CD4-positive, CD25-positive, alpha-beta regulatory T cell (primary cell): ENCODE measurements around the gene RPTOR. TPM values are rescaled to one million over a fixed set of nuclear protein-coding genes. Genes with fewer than 3 reads are reported as not detected.
A peak's percentile ranks its signal among the peaks of the same experiment; 100 is the strongest.

Experiments used
- ATAC-seq, 2 donors: fragments of 150-1000 bp; cut with Tn5 transposase; one replicate each; pipeline ENCODE4 v1.10.0; 2021; ENCODE audit warnings: low read depth in 2 of 2, moderate number of reproducible peaks in 2 of 2, moderate library complexity in 1 of 2
- DNase-seq, 3 donors: peaks; one replicate each; pipeline versions ENCODE4 v3.0.0 to v3.0.0-alpha.2; 2012 to 2022; ENCODE audit warnings: mixed read lengths in 1 of 3
- H3K27ac ChIP-seq: one replicate; pipeline ENCODE4 v1.7.0; 2013; ENCODE audit warnings: mild to moderate bottlenecking, low read length; ENCODE audit not compliant: insufficient read depth, poor library complexity, severe bottlenecking
- H3K27me3 ChIP-seq: one replicate; pipeline ENCODE4 v1.7.0; 2013; ENCODE audit warnings: low read length; ENCODE audit not compliant: control insufficient read depth, insufficient read depth
- H3K36me3 ChIP-seq: one replicate; pipeline ENCODE4 v1.7.0; 2013; ENCODE audit warnings: mild to moderate bottlenecking, low read length, moderate library complexity; ENCODE audit not compliant: control insufficient read depth, insufficient read depth
- H3K4me1 ChIP-seq: 2 replicates; pipeline ENCODE4 v1.7.0; 2013; ENCODE audit warnings: mild to moderate bottlenecking, low read length; ENCODE audit not compliant: insufficient read depth, control insufficient read depth, poor library complexity, severe bottlenecking
- H3K4me3 ChIP-seq: one replicate; pipeline ENCODE4 v1.7.0; 2013; ENCODE audit warnings: low read depth, mild to moderate bottlenecking, low read length, moderate library complexity
- H3K9me3 ChIP-seq, 2 experiments: 1 replicate in 1 of 2; 2 replicates in 1 of 2; pipeline ENCODE4 v1.7.0; 2013; ENCODE audit warnings: low read length in 2 of 2, mild to moderate bottlenecking in 1 of 2, moderate library complexity in 1 of 2; ENCODE audit not compliant: control insufficient read depth in 2 of 2
- H3K27ac Mint-ChIP-seq, 3 donors: one replicate each; pipeline ENCODE4 v1.8.0; 2020 to 2022; ENCODE audit warnings: mild to moderate bottlenecking in 3 of 3, mixed read lengths in 3 of 3, moderate library complexity in 2 of 3
- H3K27me3 Mint-ChIP-seq: one replicate; pipeline ENCODE4 v1.8.0; 2022; ENCODE audit warnings: mild to moderate bottlenecking, mixed read lengths
- H3K36me3 Mint-ChIP-seq: one replicate; pipeline ENCODE4 v1.8.0; 2020; ENCODE audit warnings: mixed read lengths
- H3K4me1 Mint-ChIP-seq, 4 donors: one replicate each; pipeline ENCODE4 v1.8.0; 2020 to 2022; ENCODE audit warnings: mixed read lengths in 4 of 4, mild to moderate bottlenecking in 1 of 4
- H3K4me3 Mint-ChIP-seq, 4 donors: one replicate each; pipeline ENCODE4 v1.8.0; 2020 to 2022; ENCODE audit warnings: mild to moderate bottlenecking in 4 of 4, mixed read lengths in 4 of 4, moderate library complexity in 3 of 4
- H3K9me3 Mint-ChIP-seq, 7 donors: one replicate each; pipeline ENCODE4 v1.8.0; 2020 to 2022; ENCODE audit warnings: mixed read lengths in 7 of 7, mild to moderate bottlenecking in 3 of 7, moderate library complexity in 2 of 7
- polyA plus RNA-seq, 4 donors: library from polyadenylated mRNA; unstranded; fragments of 300-500 nt; fragmentation: Illumina TruSeq; gene quantifications; one replicate each; pipeline ENCODE4 v1.2.3, GENCODE V29; 2021
- total RNA-seq: library from RNA; stranded (reverse); gene quantifications from one replicate; pipeline ENCODE4 v1.2.3, GENCODE V29; 2022

RPTOR gene
- total and polyA plus RNA-seq, 5 donors from 2014 or later: 4.7 to 70.1 (median 8.2) TPM

- Histone ChIP-seq H3K9me3 (no peaks in the 10 kb centered on the region), H3K4me3 (no peak overlapping the region), H3K36me3 (no peaks in the 10 kb centered on the region), H3K27ac (no peak overlapping the region), H3K4me1 (no peaks in the 10 kb centered on the region), H3K27me3 (no peaks in the 10 kb centered on the region)
- DNase-seq: no peak
- Mint-ChIP-seq H3K9me3 (no peaks in the 10 kb centered on the region), H3K4me3 (no peak overlapping the region), H3K4me1 (peaks cover 0 to 2% (median 0%) of the 10 kb centered on the region in 4 donors), H3K36me3 (no peaks in the 10 kb centered on the region), H3K27me3 (no peaks in the 10 kb centered on the region), H3K27ac (peak overlapping the region in 1 of 3 donors; percentile 62)
- ATAC-seq: no peak
Measured at GRCh38 chr17:80964859-80965580, 420.4 kb downstream of the RPTOR start.

- Histone ChIP-seq H3K9me3 (no peaks in the 10 kb centered on the region), H3K4me3 (no peak overlapping the region), H3K27me3 (no peaks in the 10 kb centered on the region), H3K36me3 (no peaks in the 10 kb centered on the region), H3K4me1 (peaks cover 5% of the 10 kb centered on the region), H3K27ac (no peak overlapping the region)
- Mint-ChIP-seq H3K9me3 (no peaks in the 10 kb centered on the region), H3K4me1 (peaks cover 0 to 7% (median 0%) of the 10 kb centered on the region in 4 donors), H3K27ac (peak overlapping the region in 1 of 3 donors; percentile 62), H3K4me3 (no peak overlapping the region), H3K27me3 (no peaks in the 10 kb centered on the region), H3K36me3 (no peaks in the 10 kb centered on the region)
- ATAC-seq (no peak), DNase-seq (no peak)
Measured at GRCh38 chr17:80965606-80966005, 421.0 kb downstream of the RPTOR start.

DNA sequence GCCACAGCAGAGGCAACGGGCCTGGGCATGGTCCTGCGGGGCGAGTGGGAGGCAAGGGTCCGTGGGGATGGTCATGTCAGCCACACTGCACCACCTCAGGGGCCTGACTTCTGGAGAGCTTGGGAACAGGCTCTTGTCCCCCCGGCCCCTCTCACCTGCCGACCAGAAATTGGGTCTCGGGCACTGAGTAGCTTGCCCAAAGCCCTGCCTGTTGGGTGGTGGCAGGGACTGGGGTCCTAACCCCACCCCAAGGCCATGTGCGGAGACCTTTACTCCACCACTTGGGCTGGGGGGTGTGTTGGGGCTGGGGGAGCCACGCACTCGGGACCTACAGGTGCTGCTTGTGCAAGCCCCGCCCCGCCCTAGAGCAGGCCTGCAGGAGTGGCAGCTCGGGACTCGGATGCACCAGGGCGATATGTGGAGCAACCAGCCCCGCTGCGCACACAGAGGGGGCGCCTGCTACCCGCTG is 422.8 kb downstream of the RPTOR start:
- no peaks in the 10 kb centered on the region for H3K27me3 Mint-ChIP-seq
- Histone ChIP-seq H3K9me3 (no peaks in the 10 kb centered on the region), H3K4me3 (no peak overlapping the region), H3K4me1 (peaks cover 5% of the 10 kb centered on the region), H3K36me3 (no peaks in the 10 kb centered on the region), H3K27me3 (no peaks in the 10 kb centered on the region), H3K27ac (no peak overlapping the region)
- no peak for DNase-seq
- no peak overlapping the region for H3K27ac Mint-ChIP-seq
- no peaks in the 10 kb centered on the region for H3K36me3 Mint-ChIP-seq
- H3K9me3 Mint-ChIP-seq: no peaks in the 10 kb centered on the region
- H3K4me3 Mint-ChIP-seq: no peak overlapping the region
- H3K4me1 Mint-ChIP-seq: peaks cover 0 to 7% (median 0%) of the 10 kb centered on the region in 4 donors
- ATAC-seq: no peak

GRCh38 chr17:80968602-80969029 is 424.0 kb downstream of the RPTOR start:
- ATAC-seq: no peak
- no peak for DNase-seq
- H3K9me3 ChIP-seq: no peaks in the 10 kb centered on the region
- Mint-ChIP-seq H3K4me1 (peaks cover 0 to 7% (median 0%) of the 10 kb centered on the region in 4 donors), H3K9me3 (no peaks in the 10 kb centered on the region), H3K4me3 (no peak overlapping the region), H3K27ac (no peak overlapping the region), H3K36me3 (no peaks in the 10 kb centered on the region), H3K27me3 (no peaks in the 10 kb centered on the region)
- no peaks in the 10 kb centered on the region for H3K27me3 ChIP-seq
- H3K4me3 ChIP-seq: no peak overlapping the region
- peaks cover 5% of the 10 kb centered on the region for H3K4me1 ChIP-seq
- no peaks in the 10 kb centered on the region for H3K36me3 ChIP-seq
- H3K27ac ChIP-seq: no peak overlapping the region

- Mint-ChIP-seq H3K4me1 (peaks cover 0 to 7% (median 0%) of the 10 kb centered on the region in 4 donors), H3K4me3 (peak overlapping the region in 2 of 4 donors; percentile 36 to 51), H3K36me3 (no peaks in the 10 kb centered on the region), H3K27me3 (no peaks in the 10 kb centered on the region), H3K27ac (peak overlapping the region in 2 of 3 donors; percentile 23 to 25), H3K9me3 (peaks cover 0 to under 1% (median 0%) of the 10 kb centered on the region in 7 donors)
- Histone ChIP-seq H3K27me3 (no peaks in the 10 kb centered on the region), H3K4me1 (peaks cover 5% of the 10 kb centered on the region), H3K27ac (no peak overlapping the region), H3K4me3 (no peak overlapping the region), H3K36me3 (no peaks in the 10 kb centered on the region), H3K9me3 (no peaks in the 10 kb centered on the region)
- DNase-seq (no peak), ATAC-seq (peak in 1 of 2 donors; percentile 8)
Measured at GRCh38 chr17:80969030-80969673, 424.5 kb downstream of the RPTOR start.

DNA sequence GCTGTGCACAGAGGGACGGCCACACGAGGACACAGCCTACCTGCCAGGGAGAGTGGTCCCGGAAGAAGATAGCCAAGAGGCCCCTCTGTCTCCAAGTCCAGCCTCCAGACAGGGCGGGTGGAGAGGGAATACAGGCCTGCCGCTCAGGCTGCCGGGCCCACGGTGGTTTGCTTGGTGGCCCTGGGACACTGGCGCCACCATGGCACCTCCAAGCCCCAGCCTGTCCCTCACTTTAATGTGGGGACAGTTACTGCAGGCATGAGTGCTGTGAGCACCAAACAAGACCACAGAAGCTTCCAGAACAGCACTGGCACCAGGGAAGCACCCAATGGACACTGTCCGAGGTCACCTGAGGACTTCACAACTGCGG is 425.0 kb downstream of the RPTOR start:
- no peak for ATAC-seq
- Mint-ChIP-seq H3K27me3 (no peaks in the 10 kb centered on the region), H3K9me3 (peaks cover 0 to 2% (median 0%) of the 10 kb centered on the region in 7 donors), H3K4me3 (peak overlapping the region in 2 of 4 donors; percentile 36 to 51), H3K27ac (peak overlapping the region in 2 of 3 donors; percentile 23 to 25), H3K4me1 (peaks cover 0 to 7% (median 0%) of the 10 kb centered on the region in 4 donors), H3K36me3 (no peaks in the 10 kb centered on the region)
- no peak for DNase-seq
- no peak overlapping the region for H3K4me3 ChIP-seq
- no peaks in the 10 kb centered on the region for H3K9me3 ChIP-seq
- no peaks in the 10 kb centered on the region for H3K36me3 ChIP-seq
- no peak overlapping the region for H3K27ac ChIP-seq
- no peaks in the 10 kb centered on the region for H3K27me3 ChIP-seq
- peaks cover 5% of the 10 kb centered on the region for H3K4me1 ChIP-seq

- ATAC-seq (peak in 1 of 2 donors; percentile 48), DNase-seq (peak; percentile 17 to 49 (median 19))
- peaks cover 0 to 2% (median 0%) of the 10 kb centered on the region in 7 donors for H3K9me3 Mint-ChIP-seq
- peaks cover 0 to 7% (median 0%) of the 10 kb centered on the region in 4 donors for H3K4me1 Mint-ChIP-seq
- no peak overlapping the region for H3K27ac ChIP-seq
- H3K27me3 Mint-ChIP-seq: no peaks in the 10 kb centered on the region
- H3K4me1 ChIP-seq: peaks cover 5% of the 10 kb centered on the region
- H3K9me3 ChIP-seq: no peaks in the 10 kb centered on the region
- H3K4me3 ChIP-seq: no peak overlapping the region
- H3K36me3 ChIP-seq: no peaks in the 10 kb centered on the region
- no peaks in the 10 kb centered on the region for H3K27me3 ChIP-seq
- peak overlapping the region in 1 of 4 donors; percentile 54 for H3K4me3 Mint-ChIP-seq
- no peaks in the 10 kb centered on the region for H3K36me3 Mint-ChIP-seq
- no peak overlapping the region for H3K27ac Mint-ChIP-seq
Measured at GRCh38 chr17:80970044-80970761, 425.6 kb downstream of the RPTOR start.
